Measurements from ENCODE around the gene UST. TPM values are rescaled to one million over a fixed set of nuclear protein-coding genes. Genes with fewer than 3 reads are reported as not detected.

The UST gene, protein sequence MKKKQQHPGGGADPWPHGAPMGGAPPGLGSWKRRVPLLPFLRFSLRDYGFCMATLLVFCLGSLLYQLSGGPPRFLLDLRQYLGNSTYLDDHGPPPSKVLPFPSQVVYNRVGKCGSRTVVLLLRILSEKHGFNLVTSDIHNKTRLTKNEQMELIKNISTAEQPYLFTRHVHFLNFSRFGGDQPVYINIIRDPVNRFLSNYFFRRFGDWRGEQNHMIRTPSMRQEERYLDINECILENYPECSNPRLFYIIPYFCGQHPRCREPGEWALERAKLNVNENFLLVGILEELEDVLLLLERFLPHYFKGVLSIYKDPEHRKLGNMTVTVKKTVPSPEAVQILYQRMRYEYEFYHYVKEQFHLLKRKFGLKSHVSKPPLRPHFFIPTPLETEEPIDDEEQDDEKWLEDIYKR
- 17.9 TPM for polyA plus RNA-seq (2013, experiment 1 of 2; ENCODE audit: insufficient read length)
- 18.8 TPM for polyA plus RNA-seq (2013, experiment 2 of 2; ENCODE audit: insufficient read length)

DNA sequence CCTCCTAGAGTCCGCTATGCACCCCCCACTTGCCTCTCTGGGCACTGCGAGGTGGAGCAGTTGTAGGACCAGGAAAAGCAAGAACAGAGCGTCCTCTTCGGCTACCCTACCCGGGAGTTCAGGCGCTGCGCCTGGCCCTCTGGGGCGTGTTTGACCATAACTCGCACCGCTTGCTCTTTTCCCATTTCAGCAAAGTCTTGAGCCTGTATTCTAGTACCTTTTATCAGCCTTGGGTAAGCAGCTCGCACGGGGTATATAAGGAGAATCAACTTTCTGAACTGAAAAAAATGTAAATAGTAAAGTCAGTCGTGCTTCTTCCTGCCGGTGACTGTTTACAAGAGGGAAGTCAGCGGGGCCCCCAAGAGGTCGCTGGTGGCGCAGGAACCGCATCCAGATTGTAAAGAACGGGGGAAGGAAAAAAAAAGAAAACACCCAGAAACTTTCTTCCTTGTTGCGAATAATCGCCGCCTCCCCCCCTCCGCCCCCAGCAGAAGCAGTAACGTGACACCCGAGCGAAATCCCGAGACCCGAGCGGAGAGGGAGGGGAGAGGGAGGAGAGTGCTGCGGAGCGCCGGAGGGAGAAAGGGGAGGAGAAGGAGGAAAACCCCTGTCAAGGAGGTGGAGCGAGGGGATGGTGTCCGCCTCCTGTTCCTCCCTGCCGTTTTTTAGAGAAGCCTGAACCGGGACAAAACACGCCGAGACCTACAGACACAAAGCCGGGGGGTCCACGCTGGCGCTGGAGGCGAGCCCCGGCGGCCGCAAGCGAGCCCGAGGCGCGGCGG is at the start of gene UST:
Gene UST, plus strand, starts transcription at position 668 of the 782 bp plus-strand sequence. CDS start 401 bp downstream, outside the sequence.
- peak; percentile 97 for DNase-seq

DNA sequence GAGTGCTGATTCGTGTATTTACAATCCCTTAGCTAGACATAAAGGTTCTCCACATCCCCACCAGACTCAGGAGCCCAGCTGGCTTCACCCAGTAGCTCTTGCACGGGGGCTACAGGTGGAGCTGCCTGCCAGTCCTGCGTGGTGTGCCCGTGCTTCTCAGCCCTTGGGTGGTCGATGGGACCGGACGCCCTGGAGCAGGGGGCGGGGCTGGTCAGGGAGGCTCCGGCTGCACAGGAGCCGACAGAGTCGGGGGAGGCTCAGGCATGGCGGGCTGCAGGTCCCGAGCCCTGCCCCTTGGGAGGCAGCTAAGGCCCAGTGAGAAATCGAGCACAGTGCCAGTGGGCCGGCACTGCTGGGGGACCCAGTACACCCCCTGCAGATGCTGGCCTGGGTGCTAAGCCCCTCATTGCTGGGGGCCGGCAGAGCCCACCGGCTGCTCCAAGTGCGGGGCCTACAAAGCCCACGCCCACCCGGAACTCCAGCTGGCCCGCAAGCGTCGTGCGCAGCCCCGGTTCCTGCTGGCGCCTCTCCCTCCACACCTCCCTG is 48.9 kb upstream of the UST start:
- DNase-seq: no peak

DNA sequence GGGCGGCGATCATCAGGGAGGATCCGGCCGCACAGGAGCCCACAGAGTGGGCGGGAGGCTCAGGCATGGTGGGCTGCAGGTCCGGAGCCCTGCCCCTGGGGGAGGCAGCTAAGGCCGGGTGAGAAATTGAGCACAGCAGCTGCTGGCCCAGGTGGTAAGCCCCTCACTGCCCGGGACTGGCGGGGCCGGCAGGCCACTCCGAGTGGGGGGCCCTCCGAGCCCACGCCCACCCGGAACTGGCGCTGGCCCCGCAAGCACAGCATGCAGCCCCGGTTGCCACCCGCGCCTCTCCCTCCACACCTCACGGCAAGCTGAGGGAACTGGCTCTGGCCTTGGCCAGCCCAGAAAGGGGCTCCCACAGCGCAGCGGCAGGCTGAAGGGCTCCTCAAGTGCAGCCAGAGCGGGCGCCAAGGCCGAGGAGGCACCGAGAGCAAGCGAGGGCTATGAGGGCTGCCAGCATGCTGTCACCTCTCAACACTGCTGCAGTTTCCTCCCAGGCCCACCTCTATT is 48.1 kb upstream of the UST start:
- DNase-seq: no peak

DNA sequence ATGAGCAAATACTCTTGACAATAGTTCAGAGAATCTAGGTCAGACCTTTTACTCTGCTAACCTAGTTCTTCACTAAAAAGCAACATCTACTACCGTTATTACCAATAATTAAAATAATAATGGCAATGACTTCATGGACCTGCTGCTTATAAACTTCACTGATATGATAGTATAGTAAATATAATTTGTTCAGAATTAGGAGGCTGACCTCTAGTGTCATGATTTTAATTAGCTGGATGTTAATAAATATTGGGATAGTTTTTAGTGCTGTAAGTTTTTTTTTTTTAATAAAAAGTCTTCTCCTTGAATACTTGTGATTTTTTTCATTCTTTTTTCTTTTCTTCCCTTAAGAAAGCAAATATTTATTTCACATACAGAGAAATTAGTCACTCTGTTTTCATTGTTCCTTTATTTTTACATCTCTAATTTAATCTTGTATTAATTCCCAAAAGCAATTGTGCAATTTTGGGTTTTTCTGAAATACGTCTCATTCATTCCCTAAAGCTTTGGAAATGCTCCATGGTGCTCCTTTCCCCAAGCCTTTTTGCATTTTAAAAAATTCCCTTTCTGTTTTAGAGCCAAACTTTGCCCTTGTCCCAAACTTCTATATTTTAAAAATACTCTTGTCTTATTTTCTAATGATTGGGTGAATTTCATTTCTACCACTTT is 46.6 kb upstream of the UST start:
- peak; percentile 33 for DNase-seq

DNA sequence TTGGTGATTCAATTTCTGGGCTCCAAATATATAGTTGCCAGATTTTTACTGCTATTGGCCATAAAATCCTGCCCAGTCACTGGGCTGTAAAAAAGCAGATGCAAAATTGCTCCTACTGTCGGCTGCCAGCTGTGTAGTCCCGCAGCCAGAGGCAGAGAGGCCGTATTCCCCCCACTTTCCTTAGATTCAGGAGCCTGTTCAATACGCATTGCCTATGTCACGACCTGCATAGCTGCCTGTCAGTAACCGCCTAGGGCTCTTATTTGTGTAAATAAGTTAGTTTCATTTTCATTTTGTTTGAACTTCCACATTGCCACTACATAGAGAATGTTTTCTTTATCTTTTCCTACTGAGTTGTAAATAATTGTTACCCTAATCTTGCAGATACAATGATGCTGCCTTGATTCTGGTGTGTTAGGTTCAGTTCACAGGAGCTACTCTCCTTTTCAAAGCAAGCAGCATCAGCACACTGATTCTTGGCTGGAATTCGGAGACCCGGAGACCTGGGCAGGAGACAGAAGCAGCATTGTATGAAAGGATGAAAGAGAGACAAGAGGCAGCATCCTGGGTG is 46.0 kb upstream of the UST start:
- DNase-seq: peak; percentile 37

DNA sequence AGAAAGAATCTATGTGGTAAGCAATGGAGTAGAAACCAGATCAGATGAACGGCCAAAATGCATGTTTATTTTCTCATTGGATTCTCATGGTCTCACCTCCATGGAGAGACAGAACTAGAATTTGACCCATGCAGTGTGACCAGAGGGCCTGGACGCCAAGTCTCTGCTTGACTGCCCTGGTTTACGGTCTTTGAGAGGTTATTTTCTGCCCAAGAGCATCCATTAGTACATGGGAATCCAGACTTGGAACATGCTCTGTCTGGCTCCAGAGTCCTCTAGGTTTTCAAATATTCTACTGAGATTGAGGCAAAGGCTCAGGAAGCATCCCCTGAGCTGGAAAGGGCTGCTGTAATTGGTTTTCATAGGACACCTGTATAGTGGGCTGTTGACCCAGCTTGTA is 45.5 kb upstream of the UST start:
- no peak for DNase-seq

DNA sequence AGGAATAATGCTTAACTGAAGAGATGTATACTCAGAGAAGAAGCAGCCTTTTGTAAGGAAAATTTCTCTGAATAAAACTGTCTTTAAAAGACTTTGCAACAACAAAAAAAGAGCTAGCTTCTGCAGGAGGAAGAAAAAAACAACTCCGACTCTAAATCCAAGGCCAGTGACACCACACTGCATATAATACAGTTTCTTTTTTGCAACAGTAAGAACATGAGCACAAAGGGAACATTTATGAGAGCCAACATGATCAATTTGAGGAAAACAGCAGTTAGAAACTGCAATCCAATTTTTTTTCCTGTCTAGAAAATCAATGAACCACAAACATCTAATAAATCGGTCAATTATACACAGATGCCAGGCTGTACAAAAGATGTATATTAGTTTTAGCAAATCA is 42.9 kb upstream of the UST start:
- no peak for DNase-seq

DNA sequence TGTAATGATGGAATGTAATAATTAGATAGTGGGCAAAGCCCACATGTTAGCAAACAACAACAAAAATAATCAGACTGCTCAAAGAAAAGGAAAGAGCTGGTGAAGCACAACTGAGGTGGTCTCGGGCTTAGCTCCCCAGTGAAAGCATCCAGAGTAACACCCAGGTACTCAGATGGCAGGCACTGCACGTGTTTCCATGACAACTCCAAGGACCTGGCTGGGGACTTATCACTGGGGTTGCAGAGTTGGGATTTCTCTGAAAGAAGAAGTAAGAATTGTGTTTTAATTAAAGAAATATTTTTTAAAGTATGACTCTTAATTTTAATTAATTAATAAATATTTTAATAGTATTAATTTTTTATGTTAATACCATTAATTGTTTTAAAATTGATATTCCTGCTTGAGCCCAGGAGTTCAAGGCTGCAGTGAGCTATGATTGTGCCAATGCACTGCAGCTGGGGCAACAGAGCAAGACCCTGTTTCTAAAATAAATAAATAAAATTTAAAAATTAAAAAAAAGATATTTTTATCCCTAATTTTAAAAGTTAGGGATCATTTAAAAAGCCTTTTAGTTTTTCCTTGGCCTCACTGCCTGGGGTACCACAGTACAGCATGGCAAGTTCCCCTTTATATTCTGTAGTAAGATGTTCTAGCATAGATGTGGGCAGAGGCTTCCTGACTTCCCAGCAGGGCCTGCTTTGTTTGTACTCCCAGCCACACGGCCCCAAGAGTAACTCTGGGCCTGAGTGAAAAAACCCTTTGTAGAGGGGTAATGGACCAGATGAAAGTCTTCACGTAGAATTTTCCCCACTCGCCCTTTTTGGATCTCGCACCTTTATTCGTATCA is 42.2 kb upstream of the UST start:
- no peak for DNase-seq

DNA sequence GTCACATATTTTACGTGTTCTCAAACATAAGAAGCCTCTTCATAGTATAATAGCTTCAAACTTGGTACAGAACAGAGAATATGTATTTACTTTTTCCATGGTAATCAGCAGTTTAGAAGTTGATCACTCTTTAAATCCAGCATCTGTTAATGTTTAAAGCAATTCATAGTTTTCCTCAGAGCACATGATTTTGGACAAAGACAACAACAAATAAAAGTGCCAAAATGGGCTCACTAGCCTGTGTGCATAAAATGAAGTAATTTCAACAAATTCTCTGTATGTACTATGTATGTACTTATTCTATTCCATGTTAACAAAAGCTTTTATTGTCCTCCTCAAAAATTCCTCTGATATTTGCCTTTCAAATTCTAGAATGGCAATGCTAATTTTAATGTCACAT is 38.1 kb upstream of the UST start:
- DNase-seq: no peak

DNA sequence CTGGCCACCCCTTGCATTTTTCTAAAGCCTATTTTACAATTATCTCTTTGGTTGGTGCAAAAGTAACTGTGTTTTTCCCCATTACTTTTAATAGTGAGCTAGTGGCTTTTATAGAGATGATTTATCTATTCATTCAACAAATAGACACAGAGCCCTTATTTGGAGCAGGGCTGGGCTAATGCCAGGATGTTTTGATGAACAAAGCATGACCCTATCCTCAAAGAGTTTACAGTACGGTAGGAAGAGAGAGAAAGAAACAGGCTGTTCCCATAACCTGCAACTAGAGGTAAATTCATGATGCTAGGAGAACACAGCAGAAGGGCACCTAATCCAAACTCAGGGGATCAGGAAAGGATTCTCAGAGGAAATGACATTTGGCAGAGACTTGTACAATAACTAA is 37.3 kb upstream of the UST start:
- DNase-seq: peak; percentile 28

DNA sequence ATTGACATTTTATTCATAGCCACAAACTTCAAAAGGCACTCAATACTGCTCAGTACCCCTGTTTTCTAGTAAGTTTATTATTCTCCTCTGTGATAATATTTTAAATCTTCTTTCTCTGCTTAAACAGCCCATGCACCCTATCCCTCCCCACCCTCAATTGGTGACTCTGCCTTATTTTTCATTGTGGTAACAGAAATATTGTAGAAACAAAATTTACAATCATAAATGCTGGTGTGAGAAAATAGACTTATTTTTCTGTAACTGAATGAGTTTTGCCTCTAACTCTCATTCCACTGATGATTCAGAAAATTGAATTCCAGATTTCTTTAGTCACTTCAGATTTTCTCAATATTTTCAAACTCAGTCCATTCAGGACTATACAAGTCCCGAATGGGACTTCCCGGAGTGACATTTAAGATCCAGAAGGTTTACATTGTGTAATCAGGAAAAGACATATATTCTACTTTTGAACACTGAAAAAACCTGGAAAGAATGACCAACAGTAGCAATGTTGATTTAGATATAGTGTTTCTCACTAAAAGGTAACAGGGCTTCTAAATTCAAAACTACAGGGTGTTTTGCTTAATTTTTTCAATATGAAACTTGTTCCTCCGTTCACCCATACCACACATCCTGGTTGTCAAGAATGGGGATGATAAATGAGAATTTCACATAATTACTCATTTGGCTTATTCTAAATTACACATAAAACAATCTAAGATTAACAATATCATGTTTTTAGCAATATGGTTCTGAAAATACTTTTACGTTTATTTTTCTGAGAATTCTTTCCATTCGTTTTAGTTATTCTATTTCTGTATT is 34.8 kb upstream of the UST start:
- peak; percentile 49 for DNase-seq

DNA sequence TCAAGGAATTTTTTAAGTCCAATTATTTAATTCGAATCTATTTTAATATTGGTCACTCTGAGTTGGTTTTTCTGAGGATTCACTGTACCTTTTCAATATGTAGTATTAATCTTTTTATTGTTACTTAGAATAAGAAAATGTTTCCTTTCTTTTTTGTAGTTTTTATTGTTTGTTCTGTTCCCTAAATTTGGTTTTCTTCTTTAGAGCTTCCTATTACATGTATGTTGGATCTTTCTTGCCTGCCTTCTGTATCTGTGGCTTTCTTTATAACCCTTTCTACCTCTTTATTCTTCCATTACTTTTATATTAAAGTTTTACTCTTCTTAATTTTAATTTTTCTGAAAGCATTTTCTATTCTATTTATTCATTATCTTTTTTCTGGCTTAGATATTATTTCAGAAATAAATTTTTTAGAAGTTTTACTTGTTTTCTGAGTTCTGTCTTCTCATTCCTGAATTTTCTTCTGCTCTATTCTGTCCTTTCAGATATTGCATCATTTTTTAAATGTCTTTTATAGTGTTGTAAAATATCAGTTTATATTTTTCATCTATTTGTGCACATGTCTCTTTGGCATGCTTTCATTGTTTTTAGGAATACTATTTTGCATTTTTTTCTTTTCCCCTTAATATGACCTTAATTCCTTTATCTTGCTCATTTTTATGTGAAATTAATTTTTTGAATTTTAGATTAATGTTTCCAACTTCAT is 33.6 kb upstream of the UST start:
- DNase-seq: no peak

DNA sequence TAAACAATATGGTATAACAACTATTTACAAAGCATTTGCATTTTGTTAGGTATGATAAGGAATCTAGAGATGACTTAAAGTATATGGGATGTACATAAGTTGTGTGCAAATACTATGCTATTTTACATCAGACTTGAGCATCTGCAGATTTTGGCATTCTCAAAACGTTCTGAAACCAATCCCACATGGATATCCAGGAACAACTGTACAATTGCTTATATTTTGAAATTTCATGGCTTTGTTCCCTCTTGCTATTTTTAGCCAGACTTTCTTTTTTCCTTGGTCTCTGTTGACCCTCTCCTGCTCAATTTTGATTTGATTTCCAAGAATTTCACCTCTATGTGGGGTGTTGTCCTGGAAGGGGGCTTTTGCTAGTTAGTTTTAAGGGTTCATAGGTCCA is 32.9 kb upstream of the UST start:
- no peak for DNase-seq

DNA sequence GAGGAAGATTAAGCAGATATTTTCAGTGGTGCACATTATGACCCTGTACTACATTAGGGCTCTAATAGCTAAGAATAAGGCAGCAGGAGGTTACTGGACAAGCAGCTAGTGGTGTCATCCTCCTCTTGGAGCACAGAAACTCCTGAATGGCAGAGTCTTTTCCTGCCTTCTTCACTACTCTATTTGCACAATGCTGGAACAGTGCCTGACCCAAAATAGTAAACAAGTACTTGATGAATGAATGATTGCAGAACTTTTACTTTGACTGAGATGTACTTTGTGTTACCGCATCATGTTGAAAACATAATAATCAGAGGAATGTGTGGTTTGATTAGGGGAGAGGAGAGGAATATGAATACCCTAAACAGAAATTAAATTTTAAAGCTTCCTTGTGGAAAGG is 30.0 kb upstream of the UST start:
- DNase-seq: peak; percentile 18

DNA sequence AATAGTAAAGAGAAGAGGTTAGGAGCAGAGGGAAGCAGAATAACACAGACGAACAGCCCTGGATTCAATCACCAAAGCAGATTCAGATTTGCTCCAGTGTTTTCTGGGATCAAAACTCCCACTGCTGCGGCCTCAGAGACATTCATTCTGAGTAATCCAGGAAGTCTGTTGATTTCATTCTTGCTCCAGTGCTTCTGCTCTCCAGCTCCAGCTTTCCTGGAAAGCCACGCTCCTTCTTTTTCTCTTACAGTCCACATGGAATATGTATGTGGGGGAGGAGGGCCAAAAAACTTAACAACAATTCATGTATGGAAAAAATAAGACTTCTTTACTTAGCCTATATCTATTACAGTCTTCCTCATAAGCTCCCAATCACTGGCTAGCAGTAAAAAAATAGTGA is 26.4 kb upstream of the UST start:
- DNase-seq: peak; percentile 54

DNA sequence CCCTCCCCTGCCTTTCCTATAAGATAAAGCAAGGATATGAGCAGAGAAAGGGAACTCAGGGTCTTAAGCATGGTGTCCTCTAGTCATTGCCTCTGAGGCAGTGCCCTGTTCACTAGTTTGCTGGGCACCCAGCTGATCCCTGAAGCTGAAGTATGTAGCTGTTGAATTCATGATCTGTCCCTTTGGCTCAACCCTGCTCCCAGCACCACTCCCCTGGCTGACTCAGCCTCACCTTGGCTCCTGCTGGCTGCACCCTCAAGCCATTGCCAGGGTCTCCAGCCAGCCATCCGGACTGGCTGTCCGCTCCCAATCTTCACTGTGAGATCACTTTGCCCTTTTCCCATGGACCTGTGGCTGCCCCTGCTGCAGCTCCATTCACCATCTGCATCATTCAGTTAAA is 25.9 kb upstream of the UST start:
- no peak for DNase-seq

DNA sequence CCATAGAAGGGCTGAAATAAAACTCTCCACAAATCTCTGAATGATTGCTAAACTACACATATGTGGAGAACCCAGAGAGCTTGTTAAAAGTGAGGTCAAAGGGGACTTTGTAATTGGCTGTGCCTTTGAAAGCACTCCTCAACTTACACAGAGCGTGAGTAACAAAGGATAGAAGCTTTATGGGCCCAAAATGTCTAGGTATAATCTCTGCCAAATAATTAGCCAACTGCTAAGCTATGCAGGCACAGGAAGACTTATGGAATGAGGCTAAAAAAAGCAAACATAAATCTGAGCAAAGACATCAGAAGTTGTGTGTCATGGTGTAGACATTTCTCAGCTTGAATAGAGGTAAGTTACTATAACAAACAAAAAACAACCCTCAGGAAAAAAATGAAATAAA is 23.3 kb upstream of the UST start:
- DNase-seq: peak; percentile 82

DNA sequence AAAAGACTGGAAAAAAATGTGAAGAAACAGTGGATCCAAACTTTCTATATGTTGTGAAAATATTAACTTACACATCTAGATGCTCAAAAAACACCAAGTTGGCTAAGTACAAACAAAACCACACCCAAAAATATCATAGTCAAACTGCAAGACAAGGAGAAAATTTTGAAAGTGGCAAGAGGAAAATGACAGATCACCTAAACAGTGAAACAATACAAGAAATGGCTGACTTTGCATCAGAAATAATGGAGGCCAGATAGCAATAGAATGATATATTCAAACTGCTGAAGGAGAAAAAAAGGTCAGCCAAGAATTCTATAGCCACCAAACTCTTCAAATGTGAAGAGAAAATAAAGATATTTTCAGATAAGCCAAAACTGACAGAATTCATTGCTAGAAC is 22.4 kb upstream of the UST start:
- DNase-seq: no peak

DNA sequence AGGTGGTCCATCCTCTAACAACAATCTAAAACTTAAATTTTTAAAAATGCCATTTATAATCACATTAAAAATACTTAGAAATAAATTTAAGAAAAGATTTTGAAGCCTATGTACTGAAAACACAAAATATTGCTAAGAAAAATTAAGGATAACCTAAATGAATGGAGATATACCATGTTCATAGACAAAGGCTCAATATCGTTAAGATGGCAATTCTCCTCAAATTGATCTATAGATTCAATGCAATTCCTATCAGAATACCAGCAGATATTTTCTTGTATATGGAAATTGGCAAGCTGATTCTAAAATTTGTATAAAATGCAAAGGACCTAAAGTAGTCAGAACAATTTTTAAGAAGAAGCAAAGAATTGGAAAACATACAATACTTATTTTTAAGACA is 19.7 kb upstream of the UST start:
- DNase-seq: no peak

DNA sequence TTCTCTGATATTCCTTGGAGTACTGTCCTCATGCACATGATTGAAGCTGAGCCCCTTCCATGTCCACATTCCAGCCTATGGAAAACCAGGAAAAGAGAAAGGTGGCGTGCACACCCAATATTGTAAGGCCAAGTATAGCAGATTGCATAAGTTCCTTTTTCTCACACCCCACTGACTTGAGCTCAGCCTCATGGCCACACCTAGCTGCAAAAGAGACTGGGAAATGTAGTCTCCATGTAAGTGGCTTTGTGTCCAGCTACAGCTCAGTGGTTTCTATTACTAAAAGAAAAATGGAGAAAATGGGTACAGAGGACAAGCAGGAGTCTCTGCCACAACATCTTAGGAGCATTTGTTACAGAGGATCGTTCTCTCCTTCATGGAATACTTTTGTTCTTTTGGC is 10.8 kb upstream of the UST start:
- no peak for DNase-seq

Data from fibroblast of skin of scalp (primary cell).